NT2/D1 (cell line): Measurements from ENCODE around the gene FNBP1L.

Experiments used
- YY1 ChIP-seq: IDR thresholded peaks from 2 replicates; pipeline ENCODE4 v1.6.1; 2011; ENCODE audit not compliant: insufficient read length, insufficient read depth
- ZNF274 ChIP-seq: IDR thresholded peaks from 2 replicates; pipeline ENCODE4 v1.6.1; 2011; ENCODE audit warnings: mild to moderate bottlenecking, low read depth, low read length

DNA sequence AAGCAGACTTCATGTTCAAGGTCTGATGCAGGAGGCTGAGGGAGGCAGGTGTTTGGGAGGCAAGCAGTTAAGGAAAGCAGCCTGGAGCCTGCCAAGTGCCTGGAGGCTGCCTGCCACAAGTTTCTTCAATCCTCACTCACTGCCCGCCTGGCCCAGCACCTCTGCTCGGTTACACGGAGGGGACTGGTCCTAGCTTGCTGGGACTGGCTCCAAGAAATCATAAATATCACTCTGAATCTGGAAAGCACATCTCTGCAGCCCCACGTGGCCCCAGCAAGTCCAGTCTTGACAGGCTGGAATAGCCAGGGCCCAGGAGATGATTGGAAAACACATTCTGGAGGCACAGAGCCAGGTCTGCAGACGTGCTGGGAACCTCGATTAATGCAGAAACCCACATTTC is 149.8 kb downstream of the FNBP1L start:
- TF ChIP-seq ZNF274: no peak
- TF ChIP-seq YY1: no peak
